ENCODE results near the gene PPARGC1A. TPM values are rescaled to one million over a fixed set of nuclear protein-coding genes. Genes with fewer than 3 reads are reported as not detected.

The PPARGC1A gene
- total RNA-seq, 2 experiments from 2014 or later, result not detected

DNA sequence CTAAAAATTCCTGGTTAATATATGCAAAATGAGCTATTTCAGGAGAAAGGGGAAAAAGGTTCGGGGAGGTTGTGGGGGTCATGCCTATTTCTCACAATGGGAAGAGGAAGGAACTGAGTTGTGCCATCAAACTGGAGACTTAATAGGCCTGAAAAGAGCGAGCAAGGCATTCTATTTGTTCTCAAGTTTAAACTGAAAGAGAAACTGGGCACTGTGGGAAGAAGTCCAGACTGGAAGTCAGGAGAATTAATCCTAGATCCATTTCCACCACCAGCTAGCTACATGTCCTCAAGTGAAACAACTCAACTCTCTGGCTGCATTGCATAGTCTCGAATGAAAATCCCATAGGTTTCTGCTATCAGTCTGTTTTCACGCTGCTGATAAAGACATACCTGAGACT lies 50.6 kb downstream of the PPARGC1A start:
- H3K36me3 Mint-ChIP-seq, result no peaks in the 10 kb centered on the region

DNA sequence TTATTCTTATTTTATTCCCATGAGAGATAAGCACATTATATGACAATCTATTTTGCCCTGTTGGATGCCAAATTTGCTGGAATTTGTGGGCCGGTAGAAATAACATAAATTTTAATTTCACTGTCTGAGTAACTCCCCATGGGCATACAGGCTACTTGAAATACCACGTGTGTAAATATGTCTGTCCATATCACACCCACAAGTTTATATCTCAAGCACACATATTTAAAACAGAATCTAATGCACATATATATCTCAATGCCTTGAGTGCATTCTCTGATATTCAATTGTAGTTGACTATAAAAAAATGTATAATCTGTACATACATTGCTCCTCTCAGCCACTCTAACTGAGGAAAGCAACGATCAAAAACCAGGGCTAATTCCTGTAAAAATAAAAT lies 51.2 kb downstream of the PPARGC1A start:
- H3K4me3 Mint-ChIP-seq, result no peak overlapping the region
- intact Hi-C loops (cut with micrococcal nuclease), result no loop called here

More for the DNA sequence above, 50.6 kb downstream of the PPARGC1A start:
- Mint-ChIP-seq H3K4me3 (no peak overlapping the region), H3K9me3 (no peaks in the 10 kb centered on the region), H3K27me3 (no peaks in the 10 kb centered on the region), H3K4me1 (ENCODE audit: low read depth) (no peaks in the 10 kb centered on the region), H3K27ac (no peak overlapping the region)
- POLR2A ChIA-PET, result no interaction called here
- DNase-seq, result no peak
- CTCF ChIA-PET, result no interaction called here
- intact Hi-C loops (cut with micrococcal nuclease), result no loop called here

DNA sequence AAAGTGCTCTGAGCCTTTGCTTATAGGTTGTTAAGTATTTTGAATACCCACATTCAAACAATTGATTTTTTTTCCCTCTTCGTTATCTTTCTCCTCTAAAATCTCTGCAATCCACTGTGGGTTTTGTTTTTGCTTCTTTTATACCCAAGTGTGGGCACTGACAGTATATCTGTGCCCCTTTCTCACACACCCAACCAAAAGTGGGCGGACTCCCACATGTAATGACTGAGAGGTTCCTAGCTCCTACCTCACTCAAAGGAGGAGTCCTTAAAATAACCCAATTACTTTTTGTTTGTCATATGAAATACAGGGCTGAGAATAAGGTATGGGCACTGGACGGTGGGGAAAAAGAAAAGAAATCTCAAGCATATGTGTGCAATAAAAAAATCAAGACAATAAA lies 51.7 kb downstream of the PPARGC1A start:
- Mint-ChIP-seq H3K27me3 (no peaks in the 10 kb centered on the region), H3K36me3 (no peaks in the 10 kb centered on the region), H3K4me1 (ENCODE audit: low read depth) (no peaks in the 10 kb centered on the region), H3K9me3 (no peaks in the 10 kb centered on the region), H3K27ac (no peak overlapping the region), H3K4me3 (no peak overlapping the region)
- POLR2A ChIA-PET, result no interaction called here
- DNase-seq, result no peak
- intact Hi-C loops (cut with micrococcal nuclease), result no loop called here
- CTCF ChIA-PET, result no interaction called here

More for the DNA sequence above, 51.2 kb downstream of the PPARGC1A start:
- H3K4me1 Mint-ChIP-seq (ENCODE audit: low read depth), result no peaks in the 10 kb centered on the region
- no peaks in the 10 kb centered on the region for H3K36me3 Mint-ChIP-seq
- no peaks in the 10 kb centered on the region for H3K9me3 Mint-ChIP-seq
- POLR2A ChIA-PET, result no interaction called here
- CTCF ChIA-PET, result no interaction called here
- H3K27ac Mint-ChIP-seq, result no peak overlapping the region
- no peak for DNase-seq
- H3K27me3 Mint-ChIP-seq, result no peaks in the 10 kb centered on the region

DNA sequence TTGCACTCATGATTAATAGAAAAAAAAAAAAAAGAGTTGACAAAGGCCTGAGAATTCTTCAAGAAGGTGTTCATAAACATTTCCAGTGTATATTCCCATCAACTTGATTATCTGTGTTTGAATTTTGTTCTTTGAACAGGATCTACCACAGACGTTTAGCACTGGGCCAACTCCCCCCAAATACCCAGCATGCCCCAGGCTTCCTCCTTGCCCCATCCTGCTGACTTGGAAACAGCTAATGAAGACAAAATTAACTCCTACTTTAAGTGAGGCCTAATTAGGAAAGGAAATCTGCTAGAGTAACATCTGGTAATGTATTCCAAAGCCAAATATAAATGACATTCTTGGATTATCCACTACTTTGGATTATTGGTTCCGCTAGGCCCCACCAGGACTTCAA lies 52.5 kb downstream of the PPARGC1A start:
- H3K4me1 Mint-ChIP-seq (ENCODE audit: low read depth), result no peaks in the 10 kb centered on the region
- H3K4me3 Mint-ChIP-seq, result no peak overlapping the region
- POLR2A ChIA-PET, result no interaction called here
- H3K36me3 Mint-ChIP-seq, result no peaks in the 10 kb centered on the region
- CTCF ChIA-PET, result no interaction called here
- no peak for DNase-seq
- H3K9me3 Mint-ChIP-seq, result no peaks in the 10 kb centered on the region
- H3K27ac Mint-ChIP-seq, result no peak overlapping the region
- intact Hi-C loops (cut with micrococcal nuclease), result no loop called here
- H3K27me3 Mint-ChIP-seq, result no peaks in the 10 kb centered on the region

DNA sequence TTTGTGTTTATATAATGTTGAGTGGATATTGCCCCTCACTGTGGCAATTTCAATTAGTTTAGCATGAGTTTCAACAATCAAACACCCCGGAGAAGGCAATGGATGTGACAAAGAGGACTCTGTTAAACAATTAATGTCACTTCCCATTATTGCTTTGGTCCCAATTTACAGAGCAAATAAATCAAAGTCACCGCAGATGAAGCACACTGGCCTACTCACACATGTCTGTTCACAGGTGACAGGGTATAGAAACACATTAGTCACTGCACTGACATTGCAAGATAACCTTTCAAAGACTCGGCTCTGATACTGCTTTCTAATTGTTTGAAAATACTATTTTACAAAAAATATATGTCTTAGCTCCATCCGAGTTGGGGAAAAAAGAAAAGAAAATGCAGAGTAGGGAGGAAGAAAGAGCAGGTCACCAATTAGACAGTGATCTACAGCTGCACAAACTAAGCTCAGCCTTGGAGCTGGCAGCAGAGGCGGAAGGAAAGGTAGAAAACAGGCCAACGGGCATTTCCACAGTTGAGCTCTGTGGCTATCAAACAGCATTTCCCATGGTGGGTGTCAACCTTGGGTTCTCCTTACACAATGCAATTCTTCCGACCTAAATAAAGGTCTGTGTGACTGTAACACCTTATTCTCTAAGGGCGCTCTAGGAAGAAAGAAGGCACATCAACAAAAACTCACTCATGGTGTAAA lies 53.9 kb downstream of the PPARGC1A start:
- no peaks in the 10 kb centered on the region for H3K27me3 Mint-ChIP-seq
- H3K9me3 Mint-ChIP-seq, result no peaks in the 10 kb centered on the region
- ChIA-PET POLR2A (no interaction called here), CTCF (no interaction called here)
- H3K27ac Mint-ChIP-seq, result no peak overlapping the region
- H3K4me1 Mint-ChIP-seq (ENCODE audit: low read depth), result no peaks in the 10 kb centered on the region
- no peak overlapping the region for H3K4me3 Mint-ChIP-seq
- H3K36me3 Mint-ChIP-seq, result no peaks in the 10 kb centered on the region
- intact Hi-C loops (cut with micrococcal nuclease), result no loop called here
- DNase-seq, result no peak

DNA sequence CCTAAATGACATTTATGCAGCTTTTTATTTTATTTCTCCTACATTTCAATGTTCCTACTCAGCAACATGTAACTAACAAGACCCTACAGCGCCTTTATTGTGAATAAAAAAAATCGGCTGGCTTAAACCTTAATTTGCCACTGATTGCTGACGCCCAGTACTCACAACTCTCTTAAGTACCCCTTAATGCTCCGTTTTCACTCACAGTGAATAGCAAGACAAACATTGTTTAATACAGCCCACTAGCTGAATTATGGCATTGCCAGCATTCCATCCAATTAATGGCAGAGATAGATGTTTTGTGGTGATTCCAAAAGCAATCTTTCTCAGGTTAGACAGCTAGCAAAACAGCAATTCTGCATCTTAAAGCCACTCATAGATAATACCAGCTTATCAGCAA lies 61.1 kb downstream of the PPARGC1A start:
- Mint-ChIP-seq H3K27me3 (no peaks in the 10 kb centered on the region), H3K4me1 (ENCODE audit: low read depth) (no peaks in the 10 kb centered on the region), H3K4me3 (no peak overlapping the region), H3K27ac (no peak overlapping the region), H3K9me3 (no peaks in the 10 kb centered on the region), H3K36me3 (no peaks in the 10 kb centered on the region)
- ChIA-PET POLR2A (no interaction called here), CTCF (no interaction called here)
- no peak for DNase-seq
- intact Hi-C loops (cut with micrococcal nuclease), result no loop called here

DNA sequence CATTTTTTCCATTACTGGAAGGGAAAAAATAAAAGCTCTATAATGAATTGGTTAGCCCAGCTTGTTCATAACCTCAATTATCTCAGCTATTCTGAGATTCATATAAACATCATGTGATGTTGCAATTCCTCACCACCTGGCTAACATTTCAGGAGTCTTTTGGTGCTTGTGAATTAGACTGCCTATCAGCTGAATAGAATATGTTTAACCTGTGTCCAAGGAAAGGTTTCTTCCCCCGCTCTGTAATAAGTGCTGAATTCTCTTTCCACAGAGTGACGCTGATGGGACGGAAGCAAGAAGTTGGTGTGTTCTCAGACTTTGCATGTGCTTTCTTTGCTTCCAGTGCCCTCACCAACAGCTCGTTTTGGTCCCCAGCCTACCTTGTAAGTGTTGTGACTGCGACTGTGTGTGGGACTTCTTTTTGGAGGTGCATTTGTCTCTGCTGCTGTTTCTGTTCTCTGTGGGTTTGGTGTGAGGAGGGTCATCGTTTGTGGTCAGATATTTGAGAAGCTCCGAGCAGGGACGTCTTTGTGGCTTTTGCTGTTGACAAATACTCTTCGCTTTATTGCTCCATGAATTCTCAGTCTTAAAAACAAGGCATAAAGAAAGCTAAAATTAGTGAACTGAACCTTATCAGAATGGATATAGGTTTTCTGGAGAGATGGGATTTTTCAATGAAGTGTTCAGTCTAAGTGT lies 61.7 kb downstream of the PPARGC1A start:
- ChIA-PET POLR2A (no interaction called here), CTCF (no interaction called here)
- Mint-ChIP-seq H3K9me3 (no peaks in the 10 kb centered on the region), H3K27me3 (no peaks in the 10 kb centered on the region), H3K4me1 (ENCODE audit: low read depth) (no peaks in the 10 kb centered on the region), H3K36me3 (no peaks in the 10 kb centered on the region), H3K27ac (no peak overlapping the region), H3K4me3 (no peak overlapping the region)
- intact Hi-C loops (cut with micrococcal nuclease), result no loop called here
- no peak for DNase-seq

DNA sequence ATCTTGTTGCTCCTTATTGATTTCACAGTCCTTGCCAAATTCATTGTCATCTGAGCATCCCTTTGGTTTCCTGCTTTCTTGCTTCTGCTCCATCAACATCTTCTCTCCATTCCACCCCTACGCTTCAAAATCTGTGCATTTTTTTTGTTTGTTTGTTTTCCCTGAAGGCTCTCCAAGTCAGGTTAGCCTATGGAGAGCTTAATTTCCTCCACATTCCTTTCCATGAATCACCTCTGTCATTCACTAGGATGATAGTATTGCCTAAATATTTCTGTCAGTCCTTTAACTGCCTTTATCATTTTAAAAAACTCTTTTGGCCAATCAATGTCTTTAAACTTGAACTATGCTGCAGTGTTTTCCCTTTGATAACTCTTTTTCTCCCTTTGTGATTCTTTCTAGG lies 67.7 kb downstream of the PPARGC1A start:
- no peak for DNase-seq
- POLR2A ChIA-PET, result interaction anchor here (0.6 kb wide), 1 partner anchor 14 kb away, joined by 4 read pairs; no protein-coding TSS in a partner anchor
- no peaks in the 10 kb centered on the region for H3K9me3 Mint-ChIP-seq

DNA sequence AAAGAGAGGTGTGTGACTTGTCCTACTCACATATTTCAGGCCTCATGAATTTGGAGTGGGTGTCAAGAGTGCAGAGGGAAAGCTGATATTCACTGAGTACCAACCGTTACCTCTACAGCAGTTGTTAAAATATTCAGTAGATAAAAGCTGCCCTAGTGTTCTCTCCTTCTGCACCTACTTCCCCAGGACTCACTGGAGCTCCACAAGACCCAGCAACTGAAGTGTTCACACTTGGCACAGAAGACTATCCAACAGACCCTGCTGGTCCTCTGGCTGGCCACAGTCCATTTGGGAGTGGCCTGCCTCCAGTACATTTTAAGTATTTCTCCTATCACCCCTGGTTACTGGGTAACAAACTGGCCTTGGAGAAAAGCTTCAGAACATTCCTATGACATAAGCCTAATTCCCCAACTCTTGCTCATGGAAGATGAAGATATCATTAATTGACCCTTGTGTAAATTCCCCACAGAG lies 70.8 kb downstream of the PPARGC1A start:
- Mint-ChIP-seq H3K27me3 (no peaks in the 10 kb centered on the region), H3K4me1 (ENCODE audit: low read depth) (no peaks in the 10 kb centered on the region), H3K4me3 (no peak overlapping the region), H3K36me3 (no peaks in the 10 kb centered on the region), H3K27ac (no peak overlapping the region), H3K9me3 (no peaks in the 10 kb centered on the region)
- no peak for DNase-seq
- intact Hi-C loops (cut with micrococcal nuclease), result no loop called here
- CTCF ChIA-PET, result no interaction called here
- POLR2A ChIA-PET, result no interaction called here

More for the DNA sequence above, 67.7 kb downstream of the PPARGC1A start:
- no peak overlapping the region for H3K27ac Mint-ChIP-seq
- CTCF ChIA-PET, result no interaction called here
- H3K27me3 Mint-ChIP-seq, result no peaks in the 10 kb centered on the region
- H3K4me1 Mint-ChIP-seq (ENCODE audit: low read depth), result no peaks in the 10 kb centered on the region
- H3K4me3 Mint-ChIP-seq, result no peak overlapping the region
- intact Hi-C loops (cut with micrococcal nuclease), result no loop called here
- H3K36me3 Mint-ChIP-seq, result no peaks in the 10 kb centered on the region

DNA sequence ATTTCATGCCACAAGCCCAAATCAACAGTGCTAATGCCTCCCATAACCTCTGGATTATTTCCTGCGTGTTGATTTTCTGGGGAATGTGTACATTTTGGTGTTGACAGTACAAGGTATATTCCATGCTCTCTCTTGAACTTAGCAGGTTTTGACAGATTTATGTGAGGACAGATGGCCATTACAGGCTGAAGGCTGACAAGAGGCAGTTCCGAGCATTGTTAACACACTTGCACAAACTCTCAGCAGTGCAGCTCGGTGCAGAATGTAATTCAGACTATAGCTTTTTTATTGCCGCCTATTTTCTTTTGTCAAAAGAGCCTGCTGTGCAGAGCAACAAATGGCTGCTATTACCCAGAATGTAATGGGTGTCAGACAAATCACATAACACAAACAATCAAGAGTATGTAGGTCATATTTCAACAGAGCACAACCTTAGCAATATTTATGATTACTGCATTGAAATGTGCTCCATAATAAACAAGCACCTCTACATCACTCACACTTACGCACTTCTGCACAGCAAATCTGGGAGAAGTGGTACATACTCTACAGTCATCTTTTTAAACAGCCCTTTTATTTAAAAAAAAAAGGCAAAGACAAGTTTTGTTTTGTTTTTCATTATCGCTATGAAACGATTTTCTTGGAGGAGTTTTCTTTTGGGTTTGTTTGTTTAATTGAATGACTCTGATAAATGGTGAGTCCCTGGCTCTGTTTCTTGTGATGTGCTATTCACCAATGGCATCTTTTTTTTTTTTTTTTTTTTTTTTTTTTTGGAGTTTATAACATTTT lies 71.6 kb downstream of the PPARGC1A start:
- Mint-ChIP-seq H3K9me3 (peaks cover 3% of the 10 kb centered on the region), H3K27me3 (no peaks in the 10 kb centered on the region)

DNA sequence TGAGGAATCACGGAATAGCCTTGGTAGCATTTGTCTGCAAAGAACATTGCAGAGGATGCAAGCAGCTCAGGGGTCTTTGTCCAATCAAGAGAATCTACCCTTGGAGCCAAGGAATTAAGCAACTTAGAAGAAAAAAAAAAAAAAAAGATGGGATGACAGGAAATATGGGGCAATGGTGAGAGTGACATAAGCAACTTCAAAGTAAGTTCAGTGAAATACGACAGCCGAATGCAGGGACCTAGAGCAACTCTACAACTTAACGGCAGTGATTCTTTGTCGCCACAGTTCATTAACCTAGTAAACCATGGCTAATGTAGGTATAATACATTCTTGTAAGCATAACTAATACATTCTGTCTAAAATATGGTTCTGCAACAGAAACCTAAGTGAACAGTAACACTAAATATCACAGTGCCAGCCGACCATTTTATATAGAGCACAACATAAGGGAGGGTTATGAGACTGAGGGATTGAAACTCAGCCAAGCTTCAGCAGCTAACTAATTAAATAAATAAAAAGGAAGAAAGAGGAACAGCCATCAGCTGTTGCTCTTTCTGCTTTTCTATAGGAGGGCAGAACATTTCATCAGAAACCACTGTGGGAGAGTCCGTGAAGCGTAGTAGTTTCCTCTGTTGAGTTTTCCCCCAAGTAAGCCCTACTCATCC lies 74.7 kb downstream of the PPARGC1A start:
- intact Hi-C loops (cut with micrococcal nuclease), result no loop called here
- DNase-seq, result no peak
- Mint-ChIP-seq H3K9me3 (peaks cover 3% of the 10 kb centered on the region), H3K4me1 (ENCODE audit: low read depth) (no peaks in the 10 kb centered on the region), H3K27me3 (no peaks in the 10 kb centered on the region), H3K27ac (no peak overlapping the region), H3K36me3 (no peaks in the 10 kb centered on the region), H3K4me3 (no peak overlapping the region)
- ChIA-PET POLR2A (no interaction called here), CTCF (no interaction called here)

More for the DNA sequence above, 71.6 kb downstream of the PPARGC1A start:
- no peak for DNase-seq
- no peaks in the 10 kb centered on the region for H3K4me1 Mint-ChIP-seq (ENCODE audit: low read depth)
- POLR2A ChIA-PET, result no interaction called here
- intact Hi-C loops (cut with micrococcal nuclease), result no loop called here
- CTCF ChIA-PET, result no interaction called here
- no peak overlapping the region for H3K4me3 Mint-ChIP-seq
- no peaks in the 10 kb centered on the region for H3K36me3 Mint-ChIP-seq
- no peak overlapping the region for H3K27ac Mint-ChIP-seq

DNA sequence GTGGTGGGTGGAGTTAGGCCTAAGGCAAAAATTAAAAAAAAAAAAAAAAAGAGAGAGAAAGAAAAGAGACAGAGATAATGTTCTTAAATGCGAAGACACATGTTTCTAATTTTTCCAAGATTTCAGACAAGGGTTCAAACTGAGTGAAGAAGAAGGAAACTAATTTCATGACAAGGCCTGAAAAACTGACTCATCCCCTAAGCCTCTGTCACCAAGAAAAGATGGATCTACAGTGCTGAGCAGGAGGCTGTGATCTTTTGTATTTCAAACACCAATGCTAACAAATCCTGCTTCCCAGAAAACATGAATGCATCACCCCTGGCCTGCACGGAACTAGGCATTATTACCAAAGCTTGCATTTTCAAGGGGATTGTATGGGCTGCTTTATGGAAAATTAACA lies 75.3 kb downstream of the PPARGC1A start:
- Mint-ChIP-seq H3K36me3 (no peaks in the 10 kb centered on the region), H3K4me3 (no peak overlapping the region), H3K27me3 (no peaks in the 10 kb centered on the region), H3K9me3 (peaks cover 3% of the 10 kb centered on the region), H3K4me1 (ENCODE audit: low read depth) (no peaks in the 10 kb centered on the region), H3K27ac (no peak overlapping the region)
- intact Hi-C loops (cut with micrococcal nuclease), result no loop called here
- no peak for DNase-seq
- ChIA-PET CTCF (no interaction called here), POLR2A (no interaction called here)

Data from activated CD4-positive, alpha-beta memory T cell treated with anti-CD3 and anti-CD28 coated beads for 36 hours (primary cell).